Measurements from ENCODE around the gene CACNA1C.

CACNA1C gene

DNA sequence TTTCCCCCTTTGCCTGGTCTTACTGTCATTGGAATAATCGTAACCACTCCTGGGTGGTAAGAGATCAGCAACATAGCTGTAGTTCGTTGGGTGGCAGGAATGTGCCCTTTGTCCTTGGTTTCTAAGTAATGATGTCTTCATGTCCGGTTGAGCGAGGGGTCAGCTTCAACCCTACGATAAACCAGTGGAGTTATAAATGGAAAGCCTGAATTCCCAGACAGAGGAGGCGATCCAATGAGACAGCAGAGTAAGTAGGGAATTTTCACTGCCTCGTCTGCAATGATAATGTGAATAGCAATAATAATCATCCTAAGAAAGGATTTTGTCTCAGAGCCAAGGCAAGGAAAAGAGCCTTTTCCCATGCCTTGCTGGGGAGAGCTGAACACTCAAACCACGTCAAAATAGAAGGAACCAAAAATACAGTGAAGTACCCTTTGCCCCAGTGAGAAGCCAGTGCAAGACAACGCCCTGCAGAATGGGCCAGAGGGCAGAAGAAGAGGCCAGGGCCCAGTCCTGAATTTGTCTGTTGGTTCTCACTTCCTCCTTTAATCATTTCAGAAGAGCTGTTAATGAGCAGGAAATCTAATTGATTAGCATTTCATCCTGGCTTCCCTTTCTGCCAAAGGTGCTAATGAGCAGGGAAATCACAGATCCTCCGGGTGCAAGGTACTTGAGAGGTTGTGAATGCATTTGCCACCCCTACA is 330.7 kb downstream of the CACNA1C start:
- H3F3A ChIP-seq (ENCODE audit: control insufficient read depth, insufficient read depth): no peaks in the 10 kb centered on the region
- H4K20me1 ChIP-seq (ENCODE audit: control insufficient read depth, insufficient read depth, low read depth, low read length): no peaks in the 10 kb centered on the region
- no peaks in the 10 kb centered on the region for H3K79me2 ChIP-seq (ENCODE audit: control insufficient read depth, low read length)
- no peaks in the 10 kb centered on the region for H3K4me1 ChIP-seq (ENCODE audit: control insufficient read depth, low read length)
- no peak overlapping the region for H3K27ac ChIP-seq (ENCODE audit: low read depth, low read length)
- no peak for TF ChIP-seq EZH2phosphoT487 (IDR thresholded peaks at IDR 0.05; ENCODE audit: borderline replicate concordance, low read length)
- TF ChIP-seq, protein P1, sequence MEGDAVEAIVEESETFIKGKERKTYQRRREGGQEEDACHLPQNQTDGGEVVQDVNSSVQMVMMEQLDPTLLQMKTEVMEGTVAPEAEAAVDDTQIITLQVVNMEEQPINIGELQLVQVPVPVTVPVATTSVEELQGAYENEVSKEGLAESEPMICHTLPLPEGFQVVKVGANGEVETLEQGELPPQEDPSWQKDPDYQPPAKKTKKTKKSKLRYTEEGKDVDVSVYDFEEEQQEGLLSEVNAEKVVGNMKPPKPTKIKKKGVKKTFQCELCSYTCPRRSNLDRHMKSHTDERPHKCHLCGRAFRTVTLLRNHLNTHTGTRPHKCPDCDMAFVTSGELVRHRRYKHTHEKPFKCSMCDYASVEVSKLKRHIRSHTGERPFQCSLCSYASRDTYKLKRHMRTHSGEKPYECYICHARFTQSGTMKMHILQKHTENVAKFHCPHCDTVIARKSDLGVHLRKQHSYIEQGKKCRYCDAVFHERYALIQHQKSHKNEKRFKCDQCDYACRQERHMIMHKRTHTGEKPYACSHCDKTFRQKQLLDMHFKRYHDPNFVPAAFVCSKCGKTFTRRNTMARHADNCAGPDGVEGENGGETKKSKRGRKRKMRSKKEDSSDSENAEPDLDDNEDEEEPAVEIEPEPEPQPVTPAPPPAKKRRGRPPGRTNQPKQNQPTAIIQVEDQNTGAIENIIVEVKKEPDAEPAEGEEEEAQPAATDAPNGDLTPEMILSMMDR (IDR thresholded peaks at IDR 0.05; ENCODE audit: low read depth, low read length, poor library complexity, severe bottlenecking): no peak
- no peak overlapping the region for H3K4me2 ChIP-seq (ENCODE audit: low read length)
- peaks cover 17% of the 10 kb centered on the region; the same call in 1 of the 2 replicates for H3K27me3 ChIP-seq (ENCODE audit: control insufficient read depth, low read length)
- H3K9me3 ChIP-seq (ENCODE audit: control insufficient read depth, insufficient read depth, low read length): no peaks in the 10 kb centered on the region
- H3K4me3 ChIP-seq (ENCODE audit: low read length): no peak overlapping the region
- no peaks in the 10 kb centered on the region for H3K9me2 ChIP-seq (replicated peaks; ENCODE audit: control insufficient read depth, low read length)
- H3K36me3 ChIP-seq (ENCODE audit: control insufficient read depth, low read length): no peaks in the 10 kb centered on the region

DNA sequence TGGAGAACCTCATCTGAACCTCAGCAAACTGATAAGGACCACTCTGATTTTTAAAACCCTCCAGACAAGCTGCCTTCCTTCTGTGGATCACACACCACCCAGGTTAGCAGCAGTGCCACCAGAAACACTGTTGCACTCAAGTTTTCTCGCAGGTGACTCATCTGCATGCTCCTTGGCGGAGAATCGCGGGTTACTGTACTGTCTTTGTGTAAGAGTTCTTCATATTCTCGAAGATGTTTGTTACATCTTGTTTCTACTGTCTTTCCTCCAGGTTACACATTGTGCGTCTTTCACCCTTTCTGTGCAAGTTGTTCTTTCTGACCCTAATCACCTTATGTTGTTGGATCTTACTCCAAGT is 331.2 kb downstream of the CACNA1C start:
- H3K9me2 ChIP-seq (replicated peaks; ENCODE audit: control insufficient read depth, low read length): no peaks in the 10 kb centered on the region
- no peaks in the 10 kb centered on the region for H3K79me2 ChIP-seq (ENCODE audit: control insufficient read depth, low read length)
- no peaks in the 10 kb centered on the region for H3K36me3 ChIP-seq (ENCODE audit: control insufficient read depth, low read length)
- TF ChIP-seq, protein P1 (IDR thresholded peaks at IDR 0.05; ENCODE audit: low read depth, low read length, poor library complexity, severe bottlenecking): no peak
- no peak for TF ChIP-seq EZH2phosphoT487 (IDR thresholded peaks at IDR 0.05; ENCODE audit: borderline replicate concordance, low read length)
- H3K27ac ChIP-seq (ENCODE audit: low read depth, low read length): no peak overlapping the region
- no peaks in the 10 kb centered on the region for H4K20me1 ChIP-seq (ENCODE audit: control insufficient read depth, insufficient read depth, low read depth, low read length)
- H3K9me3 ChIP-seq (ENCODE audit: control insufficient read depth, insufficient read depth, low read length): no peaks in the 10 kb centered on the region
- no peak overlapping the region for H3K4me2 ChIP-seq (ENCODE audit: low read length)
- H3K4me3 ChIP-seq (ENCODE audit: low read length): no peak overlapping the region
- no peaks in the 10 kb centered on the region for H3K4me1 ChIP-seq (ENCODE audit: control insufficient read depth, low read length)
- no peaks in the 10 kb centered on the region for H3F3A ChIP-seq (ENCODE audit: control insufficient read depth, insufficient read depth)
- H3K27me3 ChIP-seq (ENCODE audit: control insufficient read depth, low read length): peaks cover 21% of the 10 kb centered on the region; the same call in 1 of the 2 replicates

DNA sequence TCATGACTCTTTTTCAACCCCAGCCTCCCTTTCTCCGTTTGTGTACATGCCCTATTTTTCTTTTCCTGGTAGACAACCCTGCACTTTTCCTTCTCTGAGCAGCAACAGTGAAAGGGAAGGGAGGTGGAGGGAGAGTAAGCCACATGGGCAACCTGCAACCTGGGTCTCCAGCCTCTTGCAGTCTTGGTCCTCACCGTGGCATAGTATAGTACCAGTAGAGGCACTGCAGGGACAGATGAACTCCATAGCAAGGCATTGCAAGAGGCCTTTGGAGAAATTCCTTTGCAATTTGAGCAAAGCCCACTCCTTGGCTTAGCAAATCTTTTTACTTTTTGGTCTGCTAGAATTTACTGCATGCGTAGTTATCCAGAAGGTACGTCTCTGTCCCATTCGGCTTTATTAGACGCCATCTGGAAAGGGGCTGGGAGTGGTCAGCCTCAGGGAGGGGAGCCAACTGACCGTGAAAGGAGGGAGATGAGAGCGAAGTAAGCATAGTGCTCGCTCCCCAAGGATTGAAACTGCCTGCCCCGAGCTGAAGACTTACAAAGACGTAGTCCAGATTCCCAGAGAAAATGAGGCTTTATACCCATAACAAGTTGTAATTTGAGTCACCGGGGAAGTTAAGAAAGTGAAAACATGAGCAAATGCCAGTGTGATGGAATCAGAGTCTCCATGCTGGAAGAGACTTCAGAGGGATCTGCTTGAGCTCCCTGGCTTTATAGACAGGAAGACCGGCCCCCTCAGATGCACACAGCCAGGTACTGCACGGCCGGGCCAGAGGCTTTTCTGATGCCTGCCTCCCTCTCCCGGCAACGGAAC is 332.0 kb downstream of the CACNA1C start:
- no peaks in the 10 kb centered on the region for H3K79me2 ChIP-seq (ENCODE audit: control insufficient read depth, low read length)
- no peaks in the 10 kb centered on the region for H3K9me2 ChIP-seq (replicated peaks; ENCODE audit: control insufficient read depth, low read length)
- H3K4me2 ChIP-seq (ENCODE audit: low read length): no peak overlapping the region
- H4K20me1 ChIP-seq (ENCODE audit: control insufficient read depth, insufficient read depth, low read depth, low read length): no peaks in the 10 kb centered on the region
- TF ChIP-seq, protein P1 (IDR thresholded peaks at IDR 0.05; ENCODE audit: low read depth, low read length, poor library complexity, severe bottlenecking): no peak
- TF ChIP-seq EZH2phosphoT487 (IDR thresholded peaks at IDR 0.05; ENCODE audit: borderline replicate concordance, low read length): no peak
- no peak overlapping the region for H3K27ac ChIP-seq (ENCODE audit: low read depth, low read length)
- H3K9me3 ChIP-seq (ENCODE audit: control insufficient read depth, insufficient read depth, low read length): no peaks in the 10 kb centered on the region
- H3K27me3 ChIP-seq (ENCODE audit: control insufficient read depth, low read length): peaks cover 28% of the 10 kb centered on the region
- no peaks in the 10 kb centered on the region for H3K4me1 ChIP-seq (ENCODE audit: control insufficient read depth, low read length)
- H3K36me3 ChIP-seq (ENCODE audit: control insufficient read depth, low read length): no peaks in the 10 kb centered on the region
- no peak overlapping the region for H3K4me3 ChIP-seq (ENCODE audit: low read length)
- no peaks in the 10 kb centered on the region for H3F3A ChIP-seq (ENCODE audit: control insufficient read depth, insufficient read depth)

Data from DOHH2 (cell line).